ENCODE measurements around the gene ILKAP.

Gene ILKAP

GRCh38 chr2:238251331-238251730 is 47.8 kb upstream of the ILKAP start:
- H3K27ac ChIP-seq (ENCODE audit: low read depth, low read length), result no peak overlapping the region
- H3K79me2 ChIP-seq (ENCODE audit: insufficient read depth, low read length), result no peaks in the 10 kb centered on the region
- no peaks in the 10 kb centered on the region for H3K9me2 ChIP-seq (replicated peaks; ENCODE audit: insufficient read depth, low read length)
- no peaks in the 10 kb centered on the region for H3F3A ChIP-seq (ENCODE audit: insufficient read depth)
- H3K9ac ChIP-seq (ENCODE audit: low read length), result no peak overlapping the region
- no peak for TF ChIP-seq EZH2phosphoT487 (conservative IDR thresholded peaks at IDR 0.05; ENCODE audit: low read length)
- no peak for TF ChIP-seq CTCF (IDR thresholded peaks at IDR 0.05; ENCODE audit: insufficient read depth, low read length, poor library complexity, severe bottlenecking)
- no peak overlapping the region for H2AFZ ChIP-seq (ENCODE audit: low read depth, low read length, severe bottlenecking)
- H3K9me3 ChIP-seq (ENCODE audit: insufficient read depth, low read length), result no peaks in the 10 kb centered on the region
- peaks cover 13% of the 10 kb centered on the region; the same call in 1 of the 2 replicates for H3K36me3 ChIP-seq (ENCODE audit: low read length)
- no peaks in the 10 kb centered on the region for H3K27me3 ChIP-seq (ENCODE audit: low read length)
- no peak overlapping the region for H3K4me3 ChIP-seq (ENCODE audit: insufficient read depth, low read length, poor library complexity, severe bottlenecking)
- no peak overlapping the region for H3K4me2 ChIP-seq (ENCODE audit: low read depth, low read length, poor library complexity, severe bottlenecking)
- H4K20me1 ChIP-seq (ENCODE audit: low read depth, low read length), result no peaks in the 10 kb centered on the region

GRCh38 chr2:238250896-238251295 is 47.4 kb upstream of the ILKAP start:
- H3K27ac ChIP-seq (ENCODE audit: low read depth, low read length), result no peak overlapping the region
- no peaks in the 10 kb centered on the region for H3K79me2 ChIP-seq (ENCODE audit: insufficient read depth, low read length)
- H3F3A ChIP-seq (ENCODE audit: insufficient read depth), result no peaks in the 10 kb centered on the region
- H3K4me2 ChIP-seq (ENCODE audit: low read depth, low read length, poor library complexity, severe bottlenecking), result no peak overlapping the region
- peaks cover 10% of the 10 kb centered on the region; the same call in 1 of the 2 replicates for H3K36me3 ChIP-seq (ENCODE audit: low read length)
- H3K9ac ChIP-seq (ENCODE audit: low read length), result no peak overlapping the region
- TF ChIP-seq CTCF (IDR thresholded peaks at IDR 0.05; ENCODE audit: insufficient read depth, low read length, poor library complexity, severe bottlenecking) (no peak), EZH2phosphoT487 (conservative IDR thresholded peaks at IDR 0.05; ENCODE audit: low read length) (no peak)
- H4K20me1 ChIP-seq (ENCODE audit: low read depth, low read length), result no peaks in the 10 kb centered on the region
- H3K9me3 ChIP-seq (ENCODE audit: insufficient read depth, low read length), result no peaks in the 10 kb centered on the region
- H3K27me3 ChIP-seq (ENCODE audit: low read length), result no peaks in the 10 kb centered on the region
- H3K4me3 ChIP-seq (ENCODE audit: insufficient read depth, low read length, poor library complexity, severe bottlenecking), result no peak overlapping the region
- no peaks in the 10 kb centered on the region for H3K9me2 ChIP-seq (replicated peaks; ENCODE audit: insufficient read depth, low read length)
- no peak overlapping the region for H2AFZ ChIP-seq (ENCODE audit: low read depth, low read length, severe bottlenecking)

GRCh38 chr2:238247841-238248453 is 44.5 kb upstream of the ILKAP start:
- no peaks in the 10 kb centered on the region; the same call in 1 of the 2 replicates for H3K36me3 ChIP-seq (ENCODE audit: low read length)

More at GRCh38 chr2:238247841-238248453, 44.5 kb upstream of the ILKAP start:
- no peaks in the 10 kb centered on the region for H3K9me3 ChIP-seq (ENCODE audit: insufficient read depth, low read length)
- H3K27me3 ChIP-seq (ENCODE audit: low read length), result no peaks in the 10 kb centered on the region
- TF ChIP-seq CTCF (IDR thresholded peaks at IDR 0.05; ENCODE audit: insufficient read depth, low read length, poor library complexity, severe bottlenecking) (no peak), EZH2phosphoT487 (conservative IDR thresholded peaks at IDR 0.05; ENCODE audit: low read length) (no peak)
- H3K79me2 ChIP-seq (ENCODE audit: insufficient read depth, low read length), result no peaks in the 10 kb centered on the region
- H3K4me3 ChIP-seq (ENCODE audit: insufficient read depth, low read length, poor library complexity, severe bottlenecking), result no peak overlapping the region
- H3K4me2 ChIP-seq (ENCODE audit: low read depth, low read length, poor library complexity, severe bottlenecking), result no peak overlapping the region
- no peaks in the 10 kb centered on the region for H3K9me2 ChIP-seq (replicated peaks; ENCODE audit: insufficient read depth, low read length)
- no peaks in the 10 kb centered on the region for H4K20me1 ChIP-seq (ENCODE audit: low read depth, low read length)
- H3K27ac ChIP-seq (ENCODE audit: low read depth, low read length), result no peak overlapping the region
- no peak overlapping the region for H2AFZ ChIP-seq (ENCODE audit: low read depth, low read length, severe bottlenecking)
- H3F3A ChIP-seq (ENCODE audit: insufficient read depth), result peaks cover 9% of the 10 kb centered on the region; the same call in 1 of the 2 replicates
- H3K9ac ChIP-seq (ENCODE audit: low read length), result no peak overlapping the region

Measured in SU-DHL-6 (cell line).